H9 (cell line): ENCODE measurements around the gene FAHD1. TPM values are rescaled to one million over a fixed set of nuclear protein-coding genes. Genes with fewer than 3 reads are reported as not detected.

Experiments used
- DNase-seq: peaks from one replicate; pipeline ENCODE4 v3.0.0-alpha.2; 2017
- H2AFZ ChIP-seq: one replicate; pipeline ENCODE4 v1.6.1; 2013; ENCODE audit warnings: mild to moderate bottlenecking, low read length, control low read depth, moderate library complexity
- H2AK5ac ChIP-seq: 2 replicates; pipeline ENCODE4 v1.6.1; 2013; ENCODE audit warnings: low read length, control low read depth, mixed read lengths; ENCODE audit not compliant: insufficient read length
- H2BK120ac ChIP-seq: one replicate; pipeline ENCODE4 v1.6.1; 2013; ENCODE audit warnings: low read depth, mild to moderate bottlenecking, low read length, control low read depth, inconsistent platforms; ENCODE audit not compliant: poor library complexity, severe bottlenecking
- H2BK12ac ChIP-seq: 2 replicates; pipeline ENCODE4 v1.6.1; 2013; ENCODE audit warnings: low read length, control low read depth, mixed read lengths, low read depth; ENCODE audit not compliant: insufficient read length
- H2BK15ac ChIP-seq: 2 replicates; pipeline ENCODE4 v1.6.1; 2013; ENCODE audit warnings: low read depth, low read length, control low read depth
- H2BK20ac ChIP-seq: one replicate; pipeline ENCODE4 v1.6.1; 2013; ENCODE audit warnings: low read depth, mild to moderate bottlenecking, low read length, control low read depth, inconsistent platforms; ENCODE audit not compliant: poor library complexity, severe bottlenecking
- H2BK5ac ChIP-seq: 2 replicates; pipeline ENCODE4 v1.6.1; 2013; ENCODE audit warnings: low read length, control low read depth, mixed read lengths; ENCODE audit not compliant: insufficient read length
- H3K14ac ChIP-seq: 2 replicates; pipeline ENCODE4 v1.6.1; 2013; ENCODE audit warnings: low read length, control low read depth; ENCODE audit not compliant: insufficient read depth
- H3K18ac ChIP-seq: 2 replicates; pipeline ENCODE4 v1.6.1; 2013; ENCODE audit warnings: low read depth, mild to moderate bottlenecking, mixed read lengths, low read length, control low read depth; ENCODE audit not compliant: insufficient read length
- H3K23ac ChIP-seq: 2 replicates; pipeline ENCODE4 v1.6.1; 2013; ENCODE audit warnings: low read length, control low read depth, mixed read lengths, low read depth; ENCODE audit not compliant: insufficient read length
- H3K23me2 ChIP-seq: 2 replicates; pipeline ENCODE4 v1.6.1; 2013; ENCODE audit warnings: low read depth, mild to moderate bottlenecking, mixed read lengths, low read length, control low read depth; ENCODE audit not compliant: insufficient read length, poor library complexity, severe bottlenecking
- H3K27ac ChIP-seq: 2 replicates; pipeline ENCODE4 v1.5.1; 2013; ENCODE audit warnings: low read length, control low read depth, mixed read lengths, low read depth; ENCODE audit not compliant: insufficient read length
- H3K27me3 ChIP-seq: 2 replicates; pipeline ENCODE4 v1.6.1; 2013; ENCODE audit warnings: low read length, control low read depth, inconsistent platforms; ENCODE audit not compliant: insufficient read depth
- H3K4ac ChIP-seq: 2 replicates; pipeline ENCODE4 v1.6.1; 2013; ENCODE audit warnings: low read depth, mild to moderate bottlenecking, control low read depth, inconsistent platforms, low read length, moderate library complexity
- H3K4me1 ChIP-seq: 2 replicates; pipeline ENCODE4 v1.6.1; 2013; ENCODE audit warnings: low read length, control low read depth, inconsistent platforms; ENCODE audit not compliant: insufficient read depth
- H3K4me2 ChIP-seq: 2 replicates; pipeline ENCODE4 v1.6.1; 2013; ENCODE audit warnings: low read length, control low read depth, mixed read lengths; ENCODE audit not compliant: insufficient read length, insufficient read depth
- H3K56ac ChIP-seq: 2 replicates; pipeline ENCODE4 v1.6.1; 2013; ENCODE audit warnings: low read depth, mild to moderate bottlenecking, mixed read lengths, low read length, control low read depth; ENCODE audit not compliant: insufficient read length
- H3K79me1 ChIP-seq: 2 replicates; pipeline ENCODE4 v1.6.1; 2013; ENCODE audit warnings: low read depth, mild to moderate bottlenecking, moderate library complexity, low read length, control low read depth, inconsistent platforms; ENCODE audit not compliant: insufficient read depth, poor library complexity, severe bottlenecking
- H3K79me2 ChIP-seq: 2 replicates; pipeline ENCODE4 v1.6.1; 2013; ENCODE audit warnings: low read length, control low read depth, inconsistent platforms; ENCODE audit not compliant: insufficient read depth
- H3K9ac ChIP-seq: 2 replicates; pipeline ENCODE4 v1.6.1; 2013; ENCODE audit warnings: low read length, control low read depth, mixed read lengths; ENCODE audit not compliant: insufficient read length; ENCODE audit errors: extremely low read depth
- H3K9me3 ChIP-seq: one replicate; pipeline ENCODE4 v1.6.1; 2013; ENCODE audit warnings: low read depth, low read length, inconsistent platforms; ENCODE audit not compliant: control insufficient read depth
- H3T11ph ChIP-seq: one replicate; pipeline ENCODE4 v1.6.1; 2013; ENCODE audit warnings: mild to moderate bottlenecking, low read length, control low read depth, inconsistent platforms
- H4K20me1 ChIP-seq: one replicate; pipeline ENCODE4 v1.6.1; 2013; ENCODE audit not compliant: control insufficient read depth, insufficient read length, insufficient read depth
- H4K5ac ChIP-seq: 2 replicates; pipeline ENCODE4 v1.6.1; 2013; ENCODE audit warnings: low read depth, mild to moderate bottlenecking, mixed read lengths, low read length, control low read depth; ENCODE audit not compliant: insufficient read length
- H4K8ac ChIP-seq: replicated peaks from 2 replicates; pipeline ENCODE4 v1.6.1; 2013; ENCODE audit warnings: low read length, control low read depth, mixed read lengths, low read depth; ENCODE audit not compliant: insufficient read length
- H4K91ac ChIP-seq: 2 replicates; pipeline ENCODE4 v1.6.1; 2013; ENCODE audit warnings: low read depth, mild to moderate bottlenecking, moderate library complexity, mixed read lengths, low read length, control low read depth; ENCODE audit not compliant: insufficient read length
- H3K27ac Mint-ChIP-seq, 3 experiments: 2 replicates in 2 of 3; 3 replicates in 1 of 3; pipeline ENCODE4 v1.8.0; 2020 to 2021; ENCODE audit warnings: mixed read lengths in 3 of 3, mild to moderate bottlenecking in 1 of 3, moderate library complexity in 1 of 3
- H3K27me3 Mint-ChIP-seq: 2 replicates; pipeline ENCODE4 v1.8.0; 2021; ENCODE audit warnings: low read depth, mild to moderate bottlenecking, moderate library complexity, mixed read lengths
- H3K36me3 Mint-ChIP-seq, 3 experiments: 2 replicates in 2 of 3; 3 replicates in 1 of 3; pipeline ENCODE4 v1.8.0; 2020 to 2021; ENCODE audit warnings: low read depth in 3 of 3, mixed read lengths in 3 of 3; ENCODE audit not compliant: insufficient read depth in 1 of 3
- H3K4me1 Mint-ChIP-seq, 2 experiments: 2 replicates each; pipeline ENCODE4 v1.8.0; 2020; ENCODE audit warnings: mixed read lengths in 2 of 2
- H3K4me3 Mint-ChIP-seq, 2 experiments: 2 replicates in 1 of 2; 3 replicates in 1 of 2; pipeline ENCODE4 v1.8.0; 2020 to 2021; ENCODE audit warnings: mild to moderate bottlenecking in 2 of 2, mixed read lengths in 2 of 2, moderate library complexity in 1 of 2
- H3K9me3 Mint-ChIP-seq, 2 experiments: 2 replicates in 1 of 2; 3 replicates in 1 of 2; pipeline ENCODE4 v1.8.0; 2020; ENCODE audit warnings: mild to moderate bottlenecking in 2 of 2, mixed read lengths in 2 of 2, moderate library complexity in 1 of 2
- CTCF ChIP-seq: fragments of 200-600 bp; sonication (generic); conservative IDR thresholded peaks from 3 replicates; pipeline ENCODE4 v1.8.0; 2021; ENCODE audit warnings: antibody characterized with exemption, mild to moderate bottlenecking
- WGBS: extraction: QIAGEN DNeasy Blood & Tissue Kit; methylation state at CpG from one replicate; pipeline ENCODE4 v1.1.7; 2013; ENCODE audit warnings: missing lambda C conversion rate, low lambda C conversion rate, mixed read lengths; ENCODE audit not compliant: insufficient read length; ENCODE audit errors: extremely low coverage; 5-methylcytosine and 5-hydroxymethylcytosine counted together
- total RNA-seq: library from RNA; stranded (reverse); gene quantifications from 2 replicates; pipeline ENCODE4 v1.2.1, GENCODE V29; 2021

Gene FAHD1
- total RNA-seq, 1 experiment from 2014 or later, result 16.2 TPM

GRCh38 chr16:1858189-1858865, 31.3 kb downstream of the FAHD1 start:
- Histone ChIP-seq H3K23ac (no peak overlapping the region), H4K5ac (no peak overlapping the region), H3K56ac (no peak overlapping the region), H3K9ac (no peak overlapping the region), H3T11ph (no peak overlapping the region), H3K14ac (no peak overlapping the region), H3K27me3 (no peaks in the 10 kb centered on the region), H3K18ac (no peak overlapping the region), H3K23me2 (no peaks in the 10 kb centered on the region), H3K27ac (no peak overlapping the region), H3K4ac (no peak overlapping the region), H3K79me2 (no peaks in the 10 kb centered on the region), H3K9me3 (no peaks in the 10 kb centered on the region), H2BK120ac (no peak overlapping the region), H2BK20ac (no peak overlapping the region), H3K4me1 (no peaks in the 10 kb centered on the region), H2AK5ac (no peak overlapping the region), H4K91ac (no peak overlapping the region), H4K20me1 (no peaks in the 10 kb centered on the region), H2BK15ac (no peak overlapping the region), H2AFZ (no peak overlapping the region), H3K79me1 (no peaks in the 10 kb centered on the region), H2BK5ac (no peak overlapping the region), H4K8ac (no peak overlapping the region), H3K4me2 (no peak overlapping the region), H2BK12ac (no peak overlapping the region)
- no peak for DNase-seq
- no peaks in the 10 kb centered on the region for H3K9me3 Mint-ChIP-seq
- H3K27me3 Mint-ChIP-seq, result peaks cover 83% of the 10 kb centered on the region
- peaks cover 0 to 2% (median 0%) of the 10 kb centered on the region in 3 experiments; a peak in 1 of 7 replicates for H3K36me3 Mint-ChIP-seq
- no peak for TF ChIP-seq CTCF
- H3K27ac Mint-ChIP-seq, result no peak overlapping the region
- no peaks in the 10 kb centered on the region for H3K4me1 Mint-ChIP-seq
- no peak overlapping the region for H3K4me3 Mint-ChIP-seq
- no CpG with 5 or more reads among the region's 8 CpGs for WGBS
